Astrocyte (in vitro differentiated cells and primary cell): ENCODE data around the gene SNX21. TPM values are rescaled to one million over a fixed set of nuclear protein-coding genes. Genes with fewer than 3 reads are reported as not detected.
A peak's percentile ranks its signal among the peaks of the same experiment; 100 is the strongest.
"Not testable (repeated sequence)": the region's sequence is repeated elsewhere in the genome, so short reads cannot be mapped to it uniquely, and the experiment has no call there.

Experiments
- DNase-seq: peaks from one replicate; pipeline ENCODE4 v3.0.0-alpha.2; 2010; ENCODE audit warnings: low read depth
- FAIRE-seq: peaks from 2 replicates; lab custom pipeline; 2011; peaks lifted over from hg19 to GRCh38; lab: Jason Lieb, UNC
- H2AFZ ChIP-seq: 2 replicates; pipeline ENCODE4 v1.6.0; 2012; ENCODE audit warnings: low read depth, low read length, inconsistent platforms
- H3K27ac ChIP-seq: 2 replicates; pipeline ENCODE4 v1.5.1; 2011; ENCODE audit warnings: low read depth, low read length, inconsistent platforms
- H3K27me3 ChIP-seq: 2 replicates; pipeline ENCODE4 v1.6.0; 2011; ENCODE audit warnings: low read length, inconsistent platforms; ENCODE audit not compliant: insufficient read depth
- H3K36me3 ChIP-seq: 2 replicates; pipeline ENCODE4 v1.5.1; 2011; ENCODE audit warnings: low read length, inconsistent platforms; ENCODE audit not compliant: insufficient read depth
- H3K4me1 ChIP-seq: 2 replicates; pipeline ENCODE4 v1.5.1; 2011; ENCODE audit warnings: low read length, inconsistent platforms; ENCODE audit not compliant: insufficient read depth
- H3K4me2 ChIP-seq: 2 replicates; pipeline ENCODE4 v1.6.0; 2012; ENCODE audit warnings: low read length, inconsistent platforms
- H3K4me3 ChIP-seq: 2 replicates; pipeline ENCODE4 v1.5.1; 2011; ENCODE audit warnings: low read depth, mild to moderate bottlenecking, low read length, inconsistent platforms; ENCODE audit not compliant: insufficient read depth
- H3K79me2 ChIP-seq: 2 replicates; pipeline ENCODE4 v1.6.0; 2012; ENCODE audit warnings: mild to moderate bottlenecking, low read length, inconsistent platforms; ENCODE audit not compliant: insufficient read depth
- H3K9ac ChIP-seq: 2 replicates; pipeline ENCODE4 v1.6.0; 2012; ENCODE audit warnings: mild to moderate bottlenecking, low read length, inconsistent platforms
- H3K9me3 ChIP-seq: 2 replicates; pipeline ENCODE4 v1.5.1; 2012; ENCODE audit warnings: low read depth, mild to moderate bottlenecking, low read length, inconsistent platforms; ENCODE audit not compliant: insufficient read depth
- H4K20me1 ChIP-seq: 2 replicates; pipeline ENCODE4 v1.6.0; 2012; ENCODE audit warnings: low read length, inconsistent platforms; ENCODE audit not compliant: insufficient read depth
- H3K27ac Mint-ChIP-seq: one replicate; pipeline ENCODE4 v1.8.0; 2021; ENCODE audit warnings: mild to moderate bottlenecking, mixed read lengths; ENCODE audit not compliant: unreplicated experiment
- H3K27me3 Mint-ChIP-seq: one replicate; pipeline ENCODE4 v1.8.0; 2021; ENCODE audit warnings: low read depth, mixed read lengths; ENCODE audit not compliant: unreplicated experiment
- H3K36me3 Mint-ChIP-seq: one replicate; pipeline ENCODE4 v1.8.0; 2021; ENCODE audit warnings: low read depth, mixed read lengths; ENCODE audit not compliant: unreplicated experiment
- H3K4me1 Mint-ChIP-seq: one replicate; pipeline ENCODE4 v1.8.0; 2021; ENCODE audit warnings: low read depth, mixed read lengths; ENCODE audit not compliant: unreplicated experiment
- H3K4me3 Mint-ChIP-seq: one replicate; pipeline ENCODE4 v1.8.0; 2021; ENCODE audit warnings: mild to moderate bottlenecking, moderate library complexity, mixed read lengths; ENCODE audit not compliant: unreplicated experiment
- H3K9me3 Mint-ChIP-seq: one replicate; pipeline ENCODE4 v1.8.0; 2021; ENCODE audit warnings: mild to moderate bottlenecking, mixed read lengths; ENCODE audit not compliant: unreplicated experiment
- CTCF ChIP-seq: IDR thresholded peaks from 2 replicates; pipeline ENCODE4 v1.5.1; 2011; ENCODE audit warnings: low read depth, mild to moderate bottlenecking, inconsistent platforms, low read length, moderate library complexity; ENCODE audit not compliant: insufficient read depth
- EZH2 ChIP-seq: IDR thresholded peaks from 2 replicates; pipeline ENCODE4 v1.6.1; 2012; ENCODE audit warnings: mild to moderate bottlenecking, low read length, inconsistent platforms; ENCODE audit not compliant: insufficient read depth
- total RNA-seq: library from RNA; stranded (reverse); gene quantifications from 2 replicates; pipeline ENCODE4 v1.2.1, GENCODE V29; 2021

Gene SNX21
- total RNA-seq, 1 donor from 2014 or later = 13.3 TPM

- no peak overlapping the region for H3K27ac Mint-ChIP-seq
- no peak overlapping the region for H3K9ac ChIP-seq
Observed at GRCh38 chr20:45828589-45828988, 5.0 kb upstream of the SNX21 start.

DNA sequence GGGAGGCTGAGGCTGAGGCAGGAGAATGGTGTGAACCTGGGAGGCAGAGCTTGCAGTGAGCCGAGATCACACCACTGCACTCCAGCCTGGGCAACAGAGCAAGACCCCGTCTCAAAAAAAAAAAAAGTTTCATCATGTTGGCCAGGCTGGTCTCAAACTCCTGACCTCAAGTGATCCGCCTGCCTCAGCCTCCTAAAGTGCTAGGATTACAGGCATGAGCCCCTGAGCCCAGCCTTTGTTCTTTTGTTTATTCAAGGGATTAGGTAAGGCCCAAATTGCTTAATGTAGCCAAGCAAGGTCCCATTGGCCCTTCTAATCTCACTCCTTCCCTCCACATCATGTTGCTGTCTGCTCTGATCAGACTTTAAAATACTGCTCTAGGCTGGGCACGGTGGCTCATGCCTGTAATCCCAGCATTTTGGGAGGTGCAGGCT lies 3.9 kb upstream of the SNX21 start:
- H3K27me3 ChIP-seq, H2AFZ ChIP-seq, H3K36me3 Mint-ChIP-seq, FAIRE-seq, H4K20me1 ChIP-seq, H3K27me3 Mint-ChIP-seq, H3K27ac Mint-ChIP-seq, H3K36me3 ChIP-seq, H3K4me3 Mint-ChIP-seq, H3K9ac ChIP-seq, H3K9me3 ChIP-seq, H3K4me2 ChIP-seq, H3K9me3 Mint-ChIP-seq, H3K27ac ChIP-seq, H3K79me2 ChIP-seq, DNase-seq, H3K4me3 ChIP-seq: not testable (repeated sequence)
- peaks cover 19% of the 10 kb centered on the region for H3K4me1 Mint-ChIP-seq
- H3K4me1 ChIP-seq = peaks cover 20% of the 10 kb centered on the region

More at GRCh38 chr20:45828589-45828988, 5.0 kb upstream of the SNX21 start:
- Histone ChIP-seq H3K4me2 (no peak overlapping the region), H4K20me1 (no peaks in the 10 kb centered on the region), H3K4me1 (peaks cover 14% of the 10 kb centered on the region), H3K4me3 (no peak overlapping the region), H3K9me3 (no peaks in the 10 kb centered on the region), H3K27ac (no peak overlapping the region), H2AFZ (no peak overlapping the region), H3K36me3 (no peaks in the 10 kb centered on the region), H3K79me2 (no peaks in the 10 kb centered on the region), H3K27me3 (no peaks in the 10 kb centered on the region)
- no peaks in the 10 kb centered on the region for H3K36me3 Mint-ChIP-seq
- DNase-seq (no peak), FAIRE-seq (no peak)
- H3K27me3 Mint-ChIP-seq = peaks cover under 1% of the 10 kb centered on the region
- H3K9me3 Mint-ChIP-seq = no peaks in the 10 kb centered on the region
- no peak overlapping the region for H3K4me3 Mint-ChIP-seq
- TF ChIP-seq CTCF (no peak), EZH2 (no peak)
- peaks cover 19% of the 10 kb centered on the region for H3K4me1 Mint-ChIP-seq

GRCh38 chr20:45832619-45833018 lies 980 bp upstream of the SNX21 start:
- Histone ChIP-seq H3K4me1 (peaks cover 24% of the 10 kb centered on the region), H3K79me2 (peaks cover 13% of the 10 kb centered on the region), H3K27me3 (no peaks in the 10 kb centered on the region), H3K27ac (no peak overlapping the region), H3K36me3 (peaks cover 3% of the 10 kb centered on the region), H3K4me2 (peak overlapping the region; percentile 91), H4K20me1 (peaks cover 12% of the 10 kb centered on the region), H2AFZ (no peak overlapping the region), H3K4me3 (no peak overlapping the region), H3K9me3 (no peaks in the 10 kb centered on the region), H3K9ac (peak overlapping the region; percentile 75)
- Mint-ChIP-seq H3K4me3 (no peak overlapping the region), H3K9me3 (peaks cover 2% of the 10 kb centered on the region), H3K27me3 (no peaks in the 10 kb centered on the region), H3K27ac (no peak overlapping the region), H3K4me1 (peaks cover 24% of the 10 kb centered on the region), H3K36me3 (peaks cover 8% of the 10 kb centered on the region)
- DNase-seq (no peak), FAIRE-seq (no peak)
- TF ChIP-seq EZH2 (no peak), CTCF (no peak)
